Measurements from ENCODE around the gene SYT1. TPM values are rescaled to one million over a fixed set of nuclear protein-coding genes. Genes with fewer than 3 reads are reported as not detected.

The SYT1 gene
- total and polyA plus RNA-seq, 12 donors = 0.03 to 0.36 (median 0.15) TPM; not detected in 5

- Histone ChIP-seq H3K27ac (no peak overlapping the region), H3K27me3 (no peaks in the 10 kb centered on the region), H3K36me3 (no peaks in the 10 kb centered on the region), H3K4me3 (no peak overlapping the region), H3K4me1 (peaks cover 0 to 15% (median 0%) of the 10 kb centered on the region in 9 donors), H3K9me3 (no peaks in the 10 kb centered on the region)
- ATAC-seq = peak in 2 of 8 donors; percentile 29 to 44
- intact Hi-C loops (cut with DNase I) = loop anchor here in 2 of 10 donors (10.0 kb wide), 2 partner anchors 115 to 315 kb away; no protein-coding TSS in a partner anchor
- TF ChIP-seq CTCF (IDR thresholded peaks at IDR 0.05) = peak in 7 of 9 donors; percentile 20 to 56 (median 36)
- DNase-seq = no peak
Measured at GRCh38 chr12:79420146-79420618, 555.6 kb downstream of the SYT1 start.

- no peaks in the 10 kb centered on the region for H3K27me3 ChIP-seq
- H3K36me3 ChIP-seq = no peaks in the 10 kb centered on the region
- no peak for DNase-seq
- no peak overlapping the region for H3K27ac ChIP-seq
- no peak for TF ChIP-seq CTCF (IDR thresholded peaks at IDR 0.05)
- WGBS, 2 donors = 83 to 94% methylated on average over 1 of the region's 1 CpG
- H3K4me3 ChIP-seq = no peak overlapping the region
- intact Hi-C loops (cut with DNase I) = loop anchor here in 2 of 10 donors (10.0 kb wide), 2 partner anchors 114 to 314 kb away; no protein-coding TSS in a partner anchor
- ATAC-seq = no peak
- H3K9me3 ChIP-seq = no peaks in the 10 kb centered on the region
- H3K4me1 ChIP-seq = peaks cover 0 to 15% (median 0%) of the 10 kb centered on the region in 9 donors
Measured at GRCh38 chr12:79421236-79421740, 556.7 kb downstream of the SYT1 start.

- H3K27me3 ChIP-seq = no peaks in the 10 kb centered on the region
- no peaks in the 10 kb centered on the region for H3K9me3 ChIP-seq
- 87 to 93% methylated on average over 3 of the region's 3 CpGs for WGBS, 2 donors
- DNase-seq (no peak), ATAC-seq (no peak)
- TF ChIP-seq CTCF (IDR thresholded peaks at IDR 0.05) = no peak
- peaks cover 0 to 15% (median 0%) of the 10 kb centered on the region in 9 donors for H3K4me1 ChIP-seq
- intact Hi-C loops (cut with DNase I) = loop anchor here in 2 of 10 donors (10.0 kb wide), 2 partner anchors 113 to 313 kb away; no protein-coding TSS in a partner anchor
- no peak overlapping the region for H3K27ac ChIP-seq
- H3K36me3 ChIP-seq = no peaks in the 10 kb centered on the region
- no peak overlapping the region for H3K4me3 ChIP-seq
Measured at GRCh38 chr12:79422060-79422812, 557.7 kb downstream of the SYT1 start.

- 95 to 96% methylated on average over 3 of the region's 3 CpGs for WGBS, 2 donors
- H3K27ac ChIP-seq = no peak overlapping the region
- TF ChIP-seq CTCF (IDR thresholded peaks at IDR 0.05) = no peak
- H3K27me3 ChIP-seq = no peaks in the 10 kb centered on the region
- no peaks in the 10 kb centered on the region for H3K36me3 ChIP-seq
- H3K9me3 ChIP-seq = no peaks in the 10 kb centered on the region
- intact Hi-C loops (cut with DNase I) = loop anchor here in 2 of 10 donors (10.0 kb wide), 2 partner anchors 111 to 311 kb away; no protein-coding TSS in a partner anchor
- no peak overlapping the region for H3K4me3 ChIP-seq
- DNase-seq (no peak), ATAC-seq (no peak)
- H3K4me1 ChIP-seq = peaks cover 0 to 15% (median 0%) of the 10 kb centered on the region in 9 donors
Measured at GRCh38 chr12:79423560-79423959, 559.0 kb downstream of the SYT1 start.

Measured in heart right ventricle (tissue), 16 donors.